ENCODE data around the gene GPC6. TPM values are rescaled to one million over a fixed set of nuclear protein-coding genes. Genes with fewer than 3 reads are reported as not detected.
A peak's percentile ranks its signal among the peaks of the same experiment; 100 is the strongest.

The GPC6 gene
- total and polyA plus RNA-seq, 2 experiments from 2014 or later, result 14.4 to 20.8 TPM

- Histone ChIP-seq H3F3A (ENCODE audit: insufficient read depth) (peaks cover 4% of the 10 kb centered on the region; the same call in 1 of the 2 replicates), H3K79me2 (ENCODE audit: insufficient read depth) (no peaks in the 10 kb centered on the region), H3K36me3 (ENCODE audit: low read depth) (no peaks in the 10 kb centered on the region), H3K9ac (no peak overlapping the region), H3K4me2 (ENCODE audit: unreplicated experiment) (no peak overlapping the region), H3K4me1 (ENCODE audit: insufficient read depth) (0 out of 2 replicates have a peak, but pooled peaks cover 5% of the 10 kb centered on the region), H3K9me2 (ENCODE audit: insufficient read depth) (no peaks in the 10 kb centered on the region), H3K27me3 (replicated peaks; ENCODE audit: insufficient read depth) (no peaks in the 10 kb centered on the region), H3K27ac (no peak overlapping the region), H3K9me3 (ENCODE audit: low read depth) (no peaks in the 10 kb centered on the region), H3K4me3 (no peak overlapping the region), H2AFZ (no peak overlapping the region), H4K20me1 (ENCODE audit: insufficient read depth) (no peaks in the 10 kb centered on the region)
- no peak for DNase-seq
- 59 to 61% methylated on average over 1 of the region's 1 CpG for WGBS, 2 experiments (ENCODE audit: low coverage in 1 of 2, low lambda C conversion rate in 2 of 2, missing lambda C conversion rate in 2 of 2)
- TF ChIP-seq EZH2phosphoT487 (IDR thresholded peaks at IDR 0.05; ENCODE audit: insufficient read depth, low read depth), result no peak
- no peak for TF ChIP-seq EZH2 (IDR thresholded peaks at IDR 0.05; ENCODE audit: insufficient read depth, poor library complexity, severe bottlenecking)
- in situ Hi-C loops (cut with MboI), result no loop called here
Measured at GRCh38 chr13:93292366-93292765, 65.8 kb downstream of the GPC6 start.

GRCh38 chr13:93293710-93294109 lies 67.1 kb downstream of the GPC6 start:
- H3K9ac ChIP-seq, result no peak overlapping the region
- H3K9me3 ChIP-seq (ENCODE audit: low read depth), result no peaks in the 10 kb centered on the region
- H3K27ac ChIP-seq, result no peak overlapping the region
- no peak overlapping the region for H3K4me2 ChIP-seq (ENCODE audit: unreplicated experiment)
- no peaks in the 10 kb centered on the region for H3K27me3 ChIP-seq (replicated peaks; ENCODE audit: insufficient read depth)
- H3K79me2 ChIP-seq (ENCODE audit: insufficient read depth), result no peaks in the 10 kb centered on the region
- H4K20me1 ChIP-seq (ENCODE audit: insufficient read depth), result no peaks in the 10 kb centered on the region
- no peak for TF ChIP-seq EZH2phosphoT487 (IDR thresholded peaks at IDR 0.05; ENCODE audit: insufficient read depth, low read depth)
- no peak for TF ChIP-seq EZH2 (IDR thresholded peaks at IDR 0.05; ENCODE audit: insufficient read depth, poor library complexity, severe bottlenecking)
- H3K9me2 ChIP-seq (ENCODE audit: insufficient read depth), result no peaks in the 10 kb centered on the region
- H3K4me1 ChIP-seq (ENCODE audit: insufficient read depth), result 0 out of 2 replicates have a peak, but pooled peaks cover 5% of the 10 kb centered on the region
- in situ Hi-C loops (cut with MboI), result no loop called here
- 37 to 50% methylated on average over 1 of the region's 1 CpG for WGBS, 2 experiments (ENCODE audit: low coverage in 1 of 2, low lambda C conversion rate in 2 of 2, missing lambda C conversion rate in 2 of 2)
- peaks cover 12% of the 10 kb centered on the region; the same call in 1 of the 2 replicates for H3F3A ChIP-seq (ENCODE audit: insufficient read depth)
- H3K4me3 ChIP-seq, result no peak overlapping the region
- no peak overlapping the region for H2AFZ ChIP-seq
- no peaks in the 10 kb centered on the region for H3K36me3 ChIP-seq (ENCODE audit: low read depth)
- DNase-seq, result no peak

GRCh38 chr13:93296584-93296983 lies 70.0 kb downstream of the GPC6 start:
- no peaks in the 10 kb centered on the region for H3K9me2 ChIP-seq (ENCODE audit: insufficient read depth)
- H3K9me3 ChIP-seq (ENCODE audit: low read depth), result no peaks in the 10 kb centered on the region
- H3K79me2 ChIP-seq (ENCODE audit: insufficient read depth), result no peaks in the 10 kb centered on the region
- H3K27ac ChIP-seq, result no peak overlapping the region
- WGBS, 2 experiments (ENCODE audit: low coverage in 1 of 2, low lambda C conversion rate in 2 of 2, missing lambda C conversion rate in 2 of 2), result 63% methylated on average over 2 of the region's 2 CpGs
- TF ChIP-seq EZH2 (IDR thresholded peaks at IDR 0.05; ENCODE audit: insufficient read depth, poor library complexity, severe bottlenecking) (no peak), EZH2phosphoT487 (IDR thresholded peaks at IDR 0.05; ENCODE audit: insufficient read depth, low read depth) (no peak)
- H3K9ac ChIP-seq, result no peak overlapping the region
- in situ Hi-C loops (cut with MboI), result no loop called here
- peaks cover 15% of the 10 kb centered on the region; the same call in 1 of the 2 replicates for H3F3A ChIP-seq (ENCODE audit: insufficient read depth)
- H3K4me2 ChIP-seq (ENCODE audit: unreplicated experiment), result no peak overlapping the region
- H3K4me3 ChIP-seq, result no peak overlapping the region
- H3K27me3 ChIP-seq (replicated peaks; ENCODE audit: insufficient read depth), result no peaks in the 10 kb centered on the region
- no peak overlapping the region for H2AFZ ChIP-seq
- no peaks in the 10 kb centered on the region for H3K36me3 ChIP-seq (ENCODE audit: low read depth)
- DNase-seq, result no peak
- H4K20me1 ChIP-seq (ENCODE audit: insufficient read depth), result no peaks in the 10 kb centered on the region
- 0 out of 2 replicates have a peak, but pooled peaks cover 6% of the 10 kb centered on the region for H3K4me1 ChIP-seq (ENCODE audit: insufficient read depth)

- in situ Hi-C loops (cut with MboI), result no loop called here
- Histone ChIP-seq H2AFZ (no peak overlapping the region), H3K9me3 (ENCODE audit: low read depth) (no peaks in the 10 kb centered on the region)
Measured at GRCh38 chr13:93298713-93299112, 72.1 kb downstream of the GPC6 start.

More at GRCh38 chr13:93298713-93299112, 72.1 kb downstream of the GPC6 start:
- Histone ChIP-seq H3K27ac (peak overlapping the region; percentile 3; the same call in 1 of the 2 replicates), H4K20me1 (ENCODE audit: insufficient read depth) (no peaks in the 10 kb centered on the region), H3K4me2 (ENCODE audit: unreplicated experiment) (no peak overlapping the region), H3K36me3 (ENCODE audit: low read depth) (no peaks in the 10 kb centered on the region), H3K4me3 (no peak overlapping the region), H3K9me2 (ENCODE audit: insufficient read depth) (no peaks in the 10 kb centered on the region), H3K9ac (no peak overlapping the region), H3K4me1 (ENCODE audit: insufficient read depth) (0 out of 2 replicates have a peak, but pooled peaks cover 6% of the 10 kb centered on the region), H3K27me3 (replicated peaks; ENCODE audit: insufficient read depth) (no peaks in the 10 kb centered on the region), H3K79me2 (ENCODE audit: insufficient read depth) (no peaks in the 10 kb centered on the region), H3F3A (ENCODE audit: insufficient read depth) (peaks cover 15% of the 10 kb centered on the region; the same call in 1 of the 2 replicates)
- DNase-seq, result peak; percentile 57
- WGBS, 2 experiments (ENCODE audit: low coverage in 1 of 2, low lambda C conversion rate in 2 of 2, missing lambda C conversion rate in 2 of 2), result 35 to 42% methylated on average over 4 of the region's 4 CpGs
- TF ChIP-seq EZH2phosphoT487 (IDR thresholded peaks at IDR 0.05; ENCODE audit: insufficient read depth, low read depth), result no peak
- no peak for TF ChIP-seq EZH2 (IDR thresholded peaks at IDR 0.05; ENCODE audit: insufficient read depth, poor library complexity, severe bottlenecking)

Measured in GM23248 (cell line).